ENCODE data around the gene ANGPTL4.

GRCh38 chr19:8397746-8398310 is 33.9 kb downstream of the ANGPTL4 start:
- TF ChIP-seq ZNF70 (CRISPR knock-in tag; IDR thresholded peaks at IDR 0.05) (no peak), GLIS3 (CRISPR knock-in tag; IDR thresholded peaks at IDR 0.05) (no peak), CSRNP3 (CRISPR knock-in tag; IDR thresholded peaks at IDR 0.05) (no peak), CREB5 (CRISPR knock-in tag; IDR thresholded peaks at IDR 0.05; ENCODE audit: low read depth) (no peak), TSHZ2 (CRISPR knock-in tag; IDR thresholded peaks at IDR 0.05) (no peak), ISL1 (CRISPR knock-in tag; IDR thresholded peaks at IDR 0.05) (no peak), ZFP3 (CRISPR knock-in tag; IDR thresholded peaks at IDR 0.05) (no peak)

All from SK-N-SH treated with all-trans-retinoic acid at 6 μM for 48 hours (cell line).